Stimulated activated CD4-positive, alpha-beta T cell treated with anti-CD3 and anti-CD28 coated beads, TNF-alpha, amount 100 ng/mL, for 1 hour (primary cell): ENCODE data around the gene UBXN2A.
"Not testable (repeated sequence)": the region's sequence is repeated elsewhere in the genome, so short reads cannot be mapped to it uniquely, and the experiment has no call there.

Experiments used
- DNase-seq, 3 donors: peaks; one replicate each; pipeline ENCODE4 v3.0.0-alpha.2; 2020; ENCODE audit warnings: low read depth in 3 of 3, low spot score in 1 of 3

UBXN2A gene

GRCh38 chr2:23940718-23941620, 706 bp downstream of the UBXN2A start:
- DNase-seq, result peak in 1 of 3 donors; percentile 12

- no peak for DNase-seq
Measured at GRCh38 chr2:23941644-23942043, 1.4 kb downstream of the UBXN2A start.

GRCh38 chr2:23943666-23944065, 3.4 kb downstream of the UBXN2A start:
- no peak for DNase-seq

- DNase-seq, result no peak
Measured at GRCh38 chr2:23944527-23944926, 4.3 kb downstream of the UBXN2A start.

- DNase-seq, result no peak
Measured at GRCh38 chr2:23944976-23945375, 4.7 kb downstream of the UBXN2A start.

GRCh38 chr2:23947350-23947749, 7.1 kb downstream of the UBXN2A start:
- no peak for DNase-seq

- not testable (repeated sequence) for DNase-seq
Measured at GRCh38 chr2:23952558-23952957, 12.3 kb downstream of the UBXN2A start.

- no peak for DNase-seq
Measured at GRCh38 chr2:23953625-23954024, 13.4 kb downstream of the UBXN2A start.

- DNase-seq, result no peak
Measured at GRCh38 chr2:23954325-23955014, 14.2 kb downstream of the UBXN2A start.

- no peak for DNase-seq
Measured at GRCh38 chr2:23967846-23968245, 27.6 kb downstream of the UBXN2A start.

GRCh38 chr2:23976883-23977282, 36.6 kb downstream of the UBXN2A start:
- no peak for DNase-seq

- no peak for DNase-seq
Measured at GRCh38 chr2:23988371-23988770, 48.1 kb downstream of the UBXN2A start.

- DNase-seq, result no peak
Measured at GRCh38 chr2:23992931-23993330, 52.7 kb downstream of the UBXN2A start.

- no peak for DNase-seq
Measured at GRCh38 chr2:23993736-23994269, 53.5 kb downstream of the UBXN2A start.

- DNase-seq, result no peak
Measured at GRCh38 chr2:23994567-23994966, 54.3 kb downstream of the UBXN2A start.

GRCh38 chr2:24007693-24008092, 67.4 kb downstream of the UBXN2A start:
- DNase-seq, result no peak

GRCh38 chr2:24008672-24009366, 68.6 kb downstream of the UBXN2A start:
- DNase-seq, result no peak

- DNase-seq, result no peak
Measured at GRCh38 chr2:24009367-24009679, 69.1 kb downstream of the UBXN2A start.

GRCh38 chr2:24009680-24010476, 69.6 kb downstream of the UBXN2A start, which contains the start of gene MFSD2B:
TSS of gene MFSD2B (plus strand) at chr2:24010085. CDS start at chr2:24010097, 12 bp downstream.
- no peak for DNase-seq

GRCh38 chr2:24010477-24011249, 70.4 kb downstream of the UBXN2A start:
- no peak for DNase-seq
